ENCODE data around the gene SPSB4. TPM values are rescaled to one million over a fixed set of nuclear protein-coding genes. Genes with fewer than 3 reads are reported as not detected.

Gene SPSB4
- total and polyA plus RNA-seq, 2 experiments from 2014 or later: 57.0 to 82.2 TPM

DNA sequence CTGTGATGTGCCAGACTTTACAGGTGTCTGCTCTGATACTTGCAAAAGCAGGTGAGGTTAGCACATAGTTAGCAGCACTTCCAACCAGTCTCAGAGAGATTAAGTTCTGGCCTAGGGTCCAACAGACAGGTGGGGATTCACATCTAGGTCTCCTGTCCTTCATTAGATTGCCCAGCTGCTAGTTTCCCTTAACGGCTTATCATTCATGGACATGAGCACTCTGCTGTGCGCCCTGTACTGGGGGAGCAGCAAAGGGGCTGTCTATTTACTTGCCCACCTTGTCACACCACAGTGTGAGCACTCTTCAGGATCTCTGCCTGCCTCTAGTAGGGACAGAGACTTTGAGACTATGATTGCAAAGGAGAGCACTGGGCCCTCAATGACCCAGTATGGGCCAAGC lies 8.7 kb downstream of the SPSB4 start:
- Histone ChIP-seq H3K36me3 (no peaks in the 10 kb centered on the region), H3K9me3 (ENCODE audit: low read depth) (no peaks in the 10 kb centered on the region), H3K4me1 (ENCODE audit: low read depth) (peaks cover 51% of the 10 kb centered on the region), H3K27me3 (no peaks in the 10 kb centered on the region), H3K27ac (peak overlapping the region; percentile 39), H3K4me3 (no peak overlapping the region)
- no peak for DNase-seq (ENCODE audit: low read depth in 1 of 2, low spot score in 1 of 2)
- TF ChIP-seq, protein P1, sequence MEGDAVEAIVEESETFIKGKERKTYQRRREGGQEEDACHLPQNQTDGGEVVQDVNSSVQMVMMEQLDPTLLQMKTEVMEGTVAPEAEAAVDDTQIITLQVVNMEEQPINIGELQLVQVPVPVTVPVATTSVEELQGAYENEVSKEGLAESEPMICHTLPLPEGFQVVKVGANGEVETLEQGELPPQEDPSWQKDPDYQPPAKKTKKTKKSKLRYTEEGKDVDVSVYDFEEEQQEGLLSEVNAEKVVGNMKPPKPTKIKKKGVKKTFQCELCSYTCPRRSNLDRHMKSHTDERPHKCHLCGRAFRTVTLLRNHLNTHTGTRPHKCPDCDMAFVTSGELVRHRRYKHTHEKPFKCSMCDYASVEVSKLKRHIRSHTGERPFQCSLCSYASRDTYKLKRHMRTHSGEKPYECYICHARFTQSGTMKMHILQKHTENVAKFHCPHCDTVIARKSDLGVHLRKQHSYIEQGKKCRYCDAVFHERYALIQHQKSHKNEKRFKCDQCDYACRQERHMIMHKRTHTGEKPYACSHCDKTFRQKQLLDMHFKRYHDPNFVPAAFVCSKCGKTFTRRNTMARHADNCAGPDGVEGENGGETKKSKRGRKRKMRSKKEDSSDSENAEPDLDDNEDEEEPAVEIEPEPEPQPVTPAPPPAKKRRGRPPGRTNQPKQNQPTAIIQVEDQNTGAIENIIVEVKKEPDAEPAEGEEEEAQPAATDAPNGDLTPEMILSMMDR (IDR thresholded peaks at IDR 0.05; ENCODE audit: low read depth, low read length): no peak

DNA sequence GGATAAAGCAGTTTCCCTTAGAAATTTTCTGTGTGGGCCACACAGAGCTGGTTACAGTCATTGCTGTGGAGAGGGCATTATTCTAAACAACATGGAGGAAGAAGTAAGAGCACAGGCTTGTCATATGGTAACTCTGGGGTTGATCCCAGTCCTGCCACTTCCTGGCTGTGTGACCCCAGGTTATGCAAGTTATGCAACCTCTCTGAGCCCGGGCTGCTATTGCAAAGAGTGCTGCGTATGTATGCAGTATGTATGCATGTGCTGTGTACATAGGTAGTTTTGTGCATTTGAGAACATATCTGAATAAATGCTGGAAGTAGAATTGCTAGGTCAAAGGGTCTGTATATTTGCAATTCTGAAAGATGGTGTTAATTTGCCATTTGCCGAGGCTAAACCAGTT lies 9.2 kb downstream of the SPSB4 start:
- peak overlapping the region; percentile 39 for H3K27ac ChIP-seq

DNA sequence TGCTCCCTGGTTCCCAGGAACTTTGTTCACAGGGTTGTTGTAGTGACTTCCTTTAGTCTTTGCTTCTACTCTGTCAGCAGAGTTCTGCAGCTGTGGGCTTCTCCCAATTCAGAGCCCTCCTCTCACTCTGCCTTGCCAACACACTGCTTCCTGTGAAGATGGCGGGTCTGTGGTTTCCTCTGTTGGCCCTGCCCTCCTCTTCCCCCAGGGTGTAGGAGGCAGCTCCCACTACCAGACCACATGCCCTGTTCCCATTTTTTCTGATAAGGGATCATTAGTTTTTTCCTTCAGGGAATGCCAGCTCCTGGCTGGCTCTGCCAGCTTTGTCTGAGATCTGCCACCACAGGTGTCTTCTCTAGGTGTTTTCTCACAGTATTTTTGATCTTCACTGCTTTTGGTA lies 12.7 kb downstream of the SPSB4 start:
- H3K9me3 ChIP-seq (ENCODE audit: low read depth): no peaks in the 10 kb centered on the region
- peaks cover 3% of the 10 kb centered on the region for H3K36me3 ChIP-seq
- no peaks in the 10 kb centered on the region for H3K27me3 ChIP-seq
- peaks cover 18% of the 10 kb centered on the region for H3K4me1 ChIP-seq (ENCODE audit: low read depth)
- H3K4me3 ChIP-seq: no peak overlapping the region
- TF ChIP-seq, protein P1 (IDR thresholded peaks at IDR 0.05; ENCODE audit: low read depth, low read length): no peak
- DNase-seq (ENCODE audit: low read depth in 1 of 2, low spot score in 1 of 2): no peak
- peak overlapping the region; percentile 17 for H3K27ac ChIP-seq

More for the DNA sequence above, 9.2 kb downstream of the SPSB4 start:
- DNase-seq (ENCODE audit: low read depth in 1 of 2, low spot score in 1 of 2): no peak
- Histone ChIP-seq H3K27me3 (no peaks in the 10 kb centered on the region), H3K9me3 (ENCODE audit: low read depth) (no peaks in the 10 kb centered on the region), H3K4me1 (ENCODE audit: low read depth) (peaks cover 46% of the 10 kb centered on the region), H3K4me3 (no peak overlapping the region), H3K36me3 (no peaks in the 10 kb centered on the region)
- TF ChIP-seq, protein P1 (IDR thresholded peaks at IDR 0.05; ENCODE audit: low read depth, low read length): no peak

DNA sequence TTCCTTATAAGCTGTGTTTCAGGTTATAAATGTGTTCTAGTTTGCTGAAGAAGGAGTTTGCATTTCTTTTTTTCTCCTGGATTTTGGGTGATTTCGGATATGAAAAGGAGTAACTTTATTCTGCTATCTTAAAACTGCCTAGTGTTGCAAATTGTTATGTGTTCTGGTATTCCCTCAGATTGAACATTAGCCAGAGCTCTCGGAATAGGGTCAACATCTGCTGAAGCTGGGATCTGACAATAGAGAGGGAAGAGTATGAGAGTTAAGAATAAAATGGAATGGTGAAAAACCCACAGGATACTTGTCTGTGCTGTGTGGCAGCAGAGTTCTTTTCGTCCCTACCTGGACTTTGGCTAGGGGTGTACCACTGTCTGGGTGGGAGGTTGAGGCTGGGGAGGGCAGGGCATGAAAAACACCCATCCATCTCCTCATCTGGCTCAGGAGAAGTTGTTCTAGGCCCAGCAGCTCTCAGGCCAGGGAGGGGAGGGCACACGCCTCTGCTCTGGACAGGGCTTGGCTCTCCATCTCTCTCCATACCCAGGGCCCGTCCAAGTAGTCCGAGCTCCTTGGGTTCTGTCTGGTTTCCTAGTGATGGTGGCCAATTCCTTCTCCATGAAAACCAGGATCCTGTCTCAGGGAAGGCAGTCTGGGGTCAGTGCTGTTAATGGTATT lies 13.2 kb downstream of the SPSB4 start:
- Histone ChIP-seq H3K4me1 (ENCODE audit: low read depth) (peaks cover 18% of the 10 kb centered on the region), H3K36me3 (peaks cover 3% of the 10 kb centered on the region), H3K27me3 (no peaks in the 10 kb centered on the region), H3K4me3 (no peak overlapping the region), H3K27ac (peak overlapping the region; percentile 17), H3K9me3 (ENCODE audit: low read depth) (no peaks in the 10 kb centered on the region)
- DNase-seq (ENCODE audit: low read depth in 1 of 2, low spot score in 1 of 2): no peak
- TF ChIP-seq, protein P1 (IDR thresholded peaks at IDR 0.05; ENCODE audit: low read depth, low read length): no peak

DNA sequence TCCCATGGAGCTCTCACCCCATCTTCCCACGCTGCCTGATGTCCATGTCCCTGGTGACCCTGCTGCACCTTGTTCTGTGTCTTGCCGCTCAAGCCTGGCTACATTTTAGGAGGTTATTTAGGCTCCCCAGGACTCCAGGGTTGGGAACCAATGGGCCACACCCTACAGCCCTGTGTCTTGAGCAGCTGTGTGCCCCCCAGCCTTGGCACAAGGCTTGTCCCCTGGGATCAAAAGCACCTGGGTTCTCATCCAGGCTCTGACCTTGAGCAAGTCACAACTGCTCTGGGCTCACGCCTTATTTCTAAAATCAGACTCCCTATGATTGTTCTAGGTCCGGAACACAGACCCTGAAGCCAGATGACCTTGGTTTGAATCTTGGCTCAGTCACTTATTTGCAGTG lies 14.1 kb downstream of the SPSB4 start:
- DNase-seq (ENCODE audit: low read depth in 1 of 2, low spot score in 1 of 2): no peak
- Histone ChIP-seq H3K4me3 (no peak overlapping the region), H3K36me3 (peaks cover 3% of the 10 kb centered on the region), H3K27ac (no peak overlapping the region), H3K4me1 (ENCODE audit: low read depth) (peaks cover 26% of the 10 kb centered on the region), H3K27me3 (no peaks in the 10 kb centered on the region), H3K9me3 (ENCODE audit: low read depth) (no peaks in the 10 kb centered on the region)
- TF ChIP-seq, protein P1 (IDR thresholded peaks at IDR 0.05; ENCODE audit: low read depth, low read length): no peak

Data from cardiac muscle cell (in vitro differentiated cells and primary cell).